Transverse colon (tissue), 4 donors: ENCODE measurements around the gene USP30.

Source experiments
- CTCF ChIP-seq, 5 experiments: fragments of 200-600 bp in 3 of 5; fragments of 450-650 bp in 2 of 5; sonication (generic) in 3 of 5; IDR thresholded peaks; 1 replicate in 2 of 5; 2 replicates in 3 of 5; pipeline ENCODE4 v1.5.1; 2016 to 2017; ENCODE audit warnings: antibody characterized with exemption in 5 of 5, inconsistent platforms in 3 of 5, mild to moderate bottlenecking in 2 of 5, moderate library complexity in 1 of 5
- EP300 ChIP-seq: sonication (generic); formaldehyde crosslinking; IDR thresholded peaks from one replicate; pipeline ENCODE4 v1.6.1; 2017; ENCODE audit warnings: antibody characterized with exemption, low read depth
- POLR2A ChIP-seq: fragments of 450-650 bp; IDR thresholded peaks from one replicate; pipeline ENCODE4 v1.6.1; 2016; ENCODE audit warnings: antibody characterized with exemption, mild to moderate bottlenecking, moderate library complexity
- POLR2AphosphoS5 ChIP-seq, 3 donors: sonication (generic); formaldehyde crosslinking; IDR thresholded peaks; one replicate each; pipeline ENCODE4 v1.6.1; 2016; ENCODE audit warnings: antibody characterized with exemption in 3 of 3

GRCh38 chr12:109074866-109075265 is 22.5 kb downstream of the USP30 start:
- TF ChIP-seq CTCF (IDR thresholded peaks at IDR 0.05): no peak
- no peak for TF ChIP-seq EP300
- TF ChIP-seq POLR2A: no peak
- no peak for TF ChIP-seq POLR2AphosphoS5 (IDR thresholded peaks at IDR 0.05)
